NK-92 (cell line): ENCODE data around the gene TENT5C.

Source experiments
- DNase-seq: peaks from one replicate; lab custom pipeline; 2025; ENCODE audit not compliant: unreplicated experiment; lab: John Stamatoyannopoulos, UW

The TENT5C gene

GRCh38 chr1:117572546-117572945 is 33.3 kb upstream of the TENT5C start:
- no peak for DNase-seq

GRCh38 chr1:117573386-117574023 is 32.3 kb upstream of the TENT5C start:
- no peak for DNase-seq

- no peak for DNase-seq
Measured at GRCh38 chr1:117574161-117574835, 31.6 kb upstream of the TENT5C start.

DNA sequence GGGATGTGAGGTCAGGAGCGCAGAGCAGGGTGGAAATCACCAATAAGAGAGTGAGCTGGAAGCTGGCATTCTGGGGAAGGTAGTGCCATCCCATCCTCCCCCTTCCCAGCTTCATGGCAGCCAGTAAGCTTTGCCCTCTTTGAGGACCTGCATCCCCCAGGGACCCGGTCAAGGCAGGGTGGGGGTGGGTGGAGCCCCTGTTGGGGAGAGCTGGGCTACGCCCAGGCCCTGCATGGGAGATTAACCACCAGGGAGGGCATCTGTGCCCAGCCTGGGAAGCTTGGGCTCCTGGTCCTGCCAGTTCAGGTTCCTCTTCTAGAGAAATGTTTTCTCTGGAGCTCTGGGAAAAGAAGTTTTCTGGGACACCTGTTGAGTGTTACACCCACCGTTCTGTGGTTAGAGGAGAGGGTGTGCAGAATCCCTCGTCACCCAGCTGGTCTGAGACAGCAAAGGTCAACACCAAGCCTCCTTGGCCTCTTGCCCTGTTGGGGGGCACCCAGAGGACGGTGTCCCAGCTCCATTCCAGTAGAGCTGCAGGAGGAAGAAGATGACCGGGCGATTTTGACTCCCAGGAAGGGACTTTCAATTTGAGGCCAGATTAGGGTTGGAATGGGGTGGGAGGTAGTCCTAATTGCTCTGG is 30.1 kb upstream of the TENT5C start:
- DNase-seq: no peak

DNA sequence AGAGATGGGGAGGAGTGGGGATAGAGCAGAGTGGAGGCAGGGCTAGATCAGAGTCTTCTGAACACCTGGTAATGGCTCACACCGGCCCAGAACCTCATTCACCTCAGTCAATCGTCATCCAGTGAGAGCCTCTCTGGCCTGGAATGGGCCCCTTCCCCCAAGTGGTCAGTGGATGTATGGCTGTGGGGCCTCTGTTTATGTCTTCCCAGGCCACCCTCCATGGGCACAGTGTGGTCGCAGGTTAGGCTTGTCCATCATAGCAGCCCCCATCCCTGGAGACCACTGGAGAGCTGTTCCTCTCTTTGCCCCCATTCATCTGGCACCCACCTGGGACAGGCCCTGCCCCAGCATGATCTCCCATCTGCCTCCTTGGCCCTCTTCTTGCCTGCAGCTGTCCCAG is 29.6 kb upstream of the TENT5C start:
- no peak for DNase-seq

DNA sequence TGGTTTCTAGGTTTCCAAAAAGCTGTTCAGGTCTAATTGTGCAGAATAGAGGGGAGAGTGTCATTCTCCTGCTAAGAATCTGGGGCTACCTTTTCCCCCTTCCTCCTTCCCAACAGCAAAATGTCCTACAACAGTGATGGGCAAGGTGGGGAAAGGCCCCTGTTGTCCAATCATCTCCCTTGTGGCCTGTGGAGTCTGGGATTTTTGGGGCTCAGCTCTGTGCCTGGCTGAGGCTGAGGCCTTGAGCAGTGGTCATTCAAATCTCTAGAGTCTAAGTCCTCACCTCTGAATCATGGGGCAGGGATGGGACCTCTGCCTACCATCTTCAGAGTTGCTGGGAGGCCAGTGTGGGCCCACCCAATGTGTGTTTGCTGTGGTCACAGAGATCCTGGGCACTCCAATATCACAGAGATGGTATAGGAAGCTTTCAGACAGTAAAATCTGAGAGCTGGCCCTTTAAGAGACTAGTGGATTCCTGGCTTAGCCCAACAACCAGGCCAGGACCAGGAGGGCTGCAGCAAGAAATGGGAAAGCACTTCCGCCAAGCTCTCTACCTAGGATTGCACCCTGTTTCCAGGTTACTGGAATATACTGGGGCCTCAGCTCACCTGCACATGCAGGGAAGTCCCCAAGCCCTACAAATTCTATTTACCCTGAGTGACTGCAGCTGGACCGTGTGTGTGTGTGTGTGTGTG is 28.5 kb upstream of the TENT5C start:
- DNase-seq: no peak

DNA sequence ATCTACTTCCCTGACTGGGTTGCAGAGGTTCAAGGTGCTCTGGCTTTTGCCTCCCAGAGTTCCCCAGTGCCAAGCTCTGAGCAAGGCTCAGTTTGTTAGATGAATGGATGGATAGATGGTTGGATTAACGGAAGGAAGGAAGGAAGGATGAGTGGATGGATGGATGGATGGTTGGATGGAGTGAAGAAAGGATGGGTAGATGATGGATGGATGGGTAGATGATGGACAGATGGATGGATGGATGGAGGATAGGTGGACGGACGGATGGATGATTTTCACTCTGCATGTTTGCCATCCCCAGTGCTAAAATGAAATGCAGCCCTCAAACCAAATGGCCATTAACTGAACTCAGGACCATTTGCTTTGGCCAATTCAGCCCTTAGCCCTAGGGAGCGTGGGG is 27.4 kb upstream of the TENT5C start:
- no peak for DNase-seq

GRCh38 chr1:117579221-117579906 is 26.5 kb upstream of the TENT5C start:
- no peak for DNase-seq

- DNase-seq: no peak
Measured at GRCh38 chr1:117580436-117580835, 25.4 kb upstream of the TENT5C start.

GRCh38 chr1:117580882-117581281 is 25.0 kb upstream of the TENT5C start:
- DNase-seq: no peak

DNA sequence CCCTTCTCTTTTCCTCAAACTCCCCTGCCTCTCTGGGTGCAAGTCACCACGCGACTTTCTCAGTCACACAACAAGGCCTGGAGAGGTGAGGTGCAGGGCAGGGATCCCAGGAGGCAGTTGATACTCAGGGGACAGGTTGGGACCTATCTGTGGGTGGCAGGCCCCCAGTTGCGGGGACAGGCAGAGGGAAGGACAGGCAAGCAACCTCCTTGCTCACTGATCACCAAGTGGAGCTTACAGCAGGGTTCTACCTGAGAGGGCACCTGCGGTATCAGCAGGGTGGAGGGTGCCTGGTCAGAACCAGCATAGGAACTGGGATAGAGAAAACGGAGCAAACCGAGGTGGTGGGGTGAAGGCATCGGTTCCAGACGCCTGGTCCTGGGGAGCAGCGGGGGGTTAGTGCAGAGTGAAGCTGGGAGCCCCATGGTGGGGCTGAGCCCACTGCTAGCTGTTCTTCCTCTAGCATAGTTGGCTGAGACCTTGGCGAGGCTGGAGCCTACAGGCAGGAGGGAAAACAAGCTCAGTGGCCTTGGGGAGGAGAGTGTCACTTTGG is 24.4 kb upstream of the TENT5C start:
- DNase-seq: no peak

- no peak for DNase-seq
Measured at GRCh38 chr1:117582451-117582850, 23.4 kb upstream of the TENT5C start.

DNA sequence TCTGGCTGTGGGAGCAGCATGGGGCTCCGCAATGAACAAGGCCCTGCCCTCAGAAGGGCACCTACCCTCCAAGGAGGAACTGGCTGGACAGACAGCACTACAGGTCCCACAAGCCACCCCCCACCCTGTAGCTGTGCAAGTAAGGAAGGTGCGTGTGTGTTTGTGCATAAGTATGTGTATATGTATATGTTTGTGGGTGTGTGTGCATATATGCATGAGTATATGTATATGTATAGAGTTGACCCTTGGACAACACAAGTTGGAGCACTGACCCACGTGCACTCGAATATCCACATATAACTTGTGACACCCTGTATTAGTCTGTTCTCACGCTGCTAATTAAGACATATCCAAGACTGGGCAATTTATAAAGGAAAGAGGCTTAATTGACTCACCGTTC is 22.6 kb upstream of the TENT5C start:
- no peak for DNase-seq

GRCh38 chr1:117584181-117584580 is 21.7 kb upstream of the TENT5C start:
- no peak for DNase-seq

DNA sequence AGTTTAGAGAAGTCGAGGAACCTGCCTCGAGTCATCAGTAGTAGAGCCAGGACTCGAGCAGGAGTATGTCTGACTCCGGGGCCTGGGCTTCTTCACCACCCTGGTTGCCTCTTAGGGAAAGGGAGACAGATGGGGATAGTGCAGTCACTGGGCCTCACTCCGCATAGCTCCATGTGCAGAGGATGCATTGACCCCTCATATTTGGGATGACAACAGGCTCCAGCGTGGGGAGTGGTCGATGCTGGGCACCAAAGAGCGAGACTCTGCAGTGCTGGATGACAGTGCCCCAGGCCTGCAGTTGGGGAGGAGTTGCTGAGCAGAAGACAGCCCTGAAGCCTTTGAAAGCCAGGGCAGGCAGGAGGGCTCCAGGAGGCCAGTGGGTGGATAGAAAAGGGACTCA is 20.8 kb upstream of the TENT5C start:
- no peak for DNase-seq

GRCh38 chr1:117586337-117586736 is 19.5 kb upstream of the TENT5C start:
- DNase-seq: no peak

- no peak for DNase-seq
Measured at GRCh38 chr1:117586747-117587498, 18.9 kb upstream of the TENT5C start.

GRCh38 chr1:117587499-117588356 is 18.1 kb upstream of the TENT5C start:
- no peak for DNase-seq

GRCh38 chr1:117589544-117589943 is 16.3 kb upstream of the TENT5C start:
- no peak for DNase-seq
